HepG2 (cell line): Measurements from ENCODE around the gene RNF123. TPM values are rescaled to one million over a fixed set of nuclear protein-coding genes. Genes with fewer than 3 reads are reported as not detected.

ENCODE experiments used
- CEBPG ChIP-seq: IDR thresholded peaks from 2 replicates; pipeline ENCODE4 v1.6.1; 2016
- FOXP1 ChIP-seq, 2 experiments: fragments of 450-650 bp in 1 of 2; IDR thresholded peaks; 2 replicates each; pipeline ENCODE4 v1.6.1; 2017 to 2018; ENCODE audit warnings: antibody characterized with exemption in 1 of 2
- HDAC1 ChIP-seq: sonication (generic); formaldehyde crosslinking; IDR thresholded peaks from 2 replicates; pipeline ENCODE4 v1.5.1; 2020; ENCODE audit warnings: mild to moderate bottlenecking, missing genetic modification reagents
- HOXD1 ChIP-seq: sonication (generic); formaldehyde crosslinking; IDR thresholded peaks from 2 replicates; pipeline ENCODE4 v1.5.0; 2020; ENCODE audit warnings: missing genetic modification reagents
- KAT2B ChIP-seq: fragments of 150-350 bp; IDR thresholded peaks from 2 replicates; pipeline ENCODE4 v1.6.1; 2014; ENCODE audit warnings: low read depth, low read length, borderline replicate concordance
- KMT2A ChIP-seq: sonication (generic); formaldehyde crosslinking; IDR thresholded peaks from 2 replicates; pipeline ENCODE4 v1.4.0; 2020; ENCODE audit warnings: missing genetic modification reagents
- MED13 ChIP-seq: sonication (generic); formaldehyde crosslinking; IDR thresholded peaks from 2 replicates; pipeline ENCODE4 v1.5.0; 2020; ENCODE audit warnings: missing genetic modification reagents
- MZF1 ChIP-seq: sonication (generic); formaldehyde crosslinking; IDR thresholded peaks from 2 replicates; pipeline ENCODE4 v1.8.1; 2023; ENCODE audit warnings: mild to moderate bottlenecking, missing genetic modification reagents, borderline replicate concordance
- NR2F1 ChIP-seq, 2 experiments: fragments of 450-650 bp in 1 of 2; formaldehyde crosslinking in 1 of 2; IDR thresholded peaks; 2 replicates each; pipeline versions ENCODE4 v1.5.0 to v1.6.1; 2016 to 2020; ENCODE audit warnings: mild to moderate bottlenecking in 1 of 2, missing compliant biosample characterization in 1 of 2, missing genetic modification reagents in 1 of 2, moderate library complexity in 1 of 2
- POGZ ChIP-seq: sonication (generic); formaldehyde crosslinking; IDR thresholded peaks from 2 replicates; pipeline ENCODE4 v1.4.0; 2020; ENCODE audit warnings: mild to moderate bottlenecking, missing genetic modification reagents
- POLR2G ChIP-seq: fragments of 200-400 bp; formaldehyde crosslinking; IDR thresholded peaks from 2 replicates; pipeline ENCODE4 v1.6.1; 2018; ENCODE audit warnings: mild to moderate bottlenecking, low read depth, low read length, moderate library complexity
- RFXANK ChIP-seq: IDR thresholded peaks from 2 replicates; pipeline ENCODE4 v1.6.1; 2016
- SIX1 ChIP-seq: sonication (generic); formaldehyde crosslinking; IDR thresholded peaks from 2 replicates; pipeline ENCODE4 v1.4.0; 2020; ENCODE audit warnings: missing genetic modification reagents, borderline replicate concordance
- SKI ChIP-seq: fragments of 450-650 bp; IDR thresholded peaks from one replicate; pipeline ENCODE4 v1.6.1; 2018; ENCODE audit warnings: mild to moderate bottlenecking; ENCODE audit not compliant: partially characterized antibody
- SP140L ChIP-seq: sonication (generic); formaldehyde crosslinking; IDR thresholded peaks from 2 replicates; pipeline ENCODE4 v1.4.0; 2020; ENCODE audit warnings: missing genetic modification reagents, borderline replicate concordance
- SRY ChIP-seq: sonication (generic); formaldehyde crosslinking; IDR thresholded peaks from 2 replicates; pipeline ENCODE4 v1.8.0; 2022; ENCODE audit warnings: mild to moderate bottlenecking, missing genetic modification reagents
- TBX3 ChIP-seq: fragments of 450-650 bp; IDR thresholded peaks from 2 replicates; pipeline ENCODE4 v1.6.1; 2017; ENCODE audit warnings: antibody characterized with exemption, mild to moderate bottlenecking, inconsistent platforms, borderline replicate concordance
- TCF7 ChIP-seq: sonication (generic); IDR thresholded peaks from 2 replicates; pipeline ENCODE4 v1.6.1; 2016; ENCODE audit warnings: antibody characterized with exemption, low read depth
- TFDP1 ChIP-seq: IDR thresholded peaks from 2 replicates; pipeline ENCODE4 v1.6.1; 2016; ENCODE audit warnings: missing compliant biosample characterization, missing genetic modification reagents, borderline replicate concordance
- ZBTB1 ChIP-seq: sonication (generic); formaldehyde crosslinking; IDR thresholded peaks from 2 replicates; pipeline ENCODE4 v1.4.0; 2020; ENCODE audit warnings: missing genetic modification reagents, borderline replicate concordance
- ZFP36L2 ChIP-seq: sonication (generic); formaldehyde crosslinking; IDR thresholded peaks from 2 replicates; pipeline ENCODE4 v1.4.0; 2020; ENCODE audit warnings: missing genetic modification reagents
- ZNF207 ChIP-seq: fragments of 450-650 bp; IDR thresholded peaks from 2 replicates; pipeline ENCODE4 v1.6.1; 2016; ENCODE audit warnings: antibody characterized with exemption, borderline replicate concordance
- ZNF232 ChIP-seq: sonication (generic); formaldehyde crosslinking; IDR thresholded peaks from 2 replicates; pipeline ENCODE4 v1.4.0; 2020; ENCODE audit warnings: missing genetic modification reagents, borderline replicate concordance
- ZNF253 ChIP-seq: sonication (generic); formaldehyde crosslinking; IDR thresholded peaks from 2 replicates; pipeline ENCODE4 v1.8.0; 2022; ENCODE audit warnings: mild to moderate bottlenecking, missing genetic modification reagents, borderline replicate concordance
- ZNF513 ChIP-seq: sonication (generic); formaldehyde crosslinking; conservative IDR thresholded peaks from 2 replicates; pipeline ENCODE4 v1.5.0; 2020; ENCODE audit warnings: missing genetic modification reagents
- ZNF713 ChIP-seq: sonication (generic); formaldehyde crosslinking; IDR thresholded peaks from 2 replicates; pipeline ENCODE4 v1.4.0; 2020; ENCODE audit warnings: mild to moderate bottlenecking, missing genetic modification reagents
- ZNF83 ChIP-seq: sonication (generic); formaldehyde crosslinking; IDR thresholded peaks from 2 replicates; pipeline ENCODE4 v1.4.0; 2020; ENCODE audit warnings: missing genetic modification reagents, mild to moderate bottlenecking, borderline replicate concordance
- polyA plus RNA-seq, 8 experiments: library from polyadenylated mRNA; depleted of rRNA in 3 of 8; stranded (reverse) in 7 of 8; unstranded in 1 of 8; fragments of >200 nt; fragmentation: Illumina TruSeq in 4 of 8; extraction: Trizol in 4 of 8; gene quantifications; 2 replicates each; pipeline versions ENCODE4 v1.2.1 to v1.2.3, GENCODE V29; 2011 to 2016; ENCODE audit warnings: low read depth in 4 of 8, missing spikeins in 1 of 8, mixed read lengths in 1 of 8; ENCODE audit not compliant: insufficient read depth in 1 of 8
- total RNA-seq, 5 experiments: library from RNA; depleted of rRNA; stranded (reverse); fragments of >200 nt; fragmentation: Illumina TruSeq; extraction: Trizol; gene quantifications; 2 replicates each; pipeline ENCODE4 v1.2.3, GENCODE V29; 2016; ENCODE audit warnings: low read depth in 1 of 5
- TF ChIP-seq, protein P1 (sequence below): sonication (generic); formaldehyde crosslinking; IDR thresholded peaks from 2 replicates; pipeline ENCODE4 v1.5.0; 2020; ENCODE audit warnings: mild to moderate bottlenecking, missing genetic modification reagents, borderline replicate concordance
- TF ChIP-seq, protein P2 (sequence below): sonication (generic); formaldehyde crosslinking; IDR thresholded peaks from 2 replicates; pipeline ENCODE4 v1.4.0; 2020; ENCODE audit warnings: low read depth, mild to moderate bottlenecking, missing genetic modification reagents

RNF123 gene
- total and polyA plus RNA-seq, 2 of the 13 experiments (the other 11 are each of a cell fraction or from before 2014, with no cell fraction given), result 29.9 to 82.2 TPM

DNA sequence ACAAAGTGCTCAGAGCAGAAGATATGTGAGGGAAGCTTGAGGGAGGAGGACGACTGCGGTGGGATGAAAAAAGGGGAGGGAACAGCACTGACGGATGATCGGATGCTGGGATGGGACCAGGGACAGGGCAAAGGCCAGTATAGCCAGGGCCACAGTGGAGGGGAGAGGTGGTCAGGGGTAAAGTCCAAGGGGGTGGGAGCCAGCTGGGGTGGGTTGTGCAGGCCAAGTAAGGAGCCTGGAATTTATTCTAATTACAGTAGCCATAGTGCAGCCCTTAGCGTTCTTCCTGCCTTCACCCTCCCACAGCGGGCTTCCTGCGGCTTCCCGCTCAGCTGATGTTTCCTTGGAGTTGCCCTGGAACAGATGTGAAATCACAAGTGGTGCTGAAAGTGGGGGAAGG, 22.8 kb upstream of the RNF123 start (continued):
- TF ChIP-seq KAT2B, result no peak
- TF ChIP-seq KMT2A (CRISPR knock-in tag), result no peak
- no peak for TF ChIP-seq ZNF253 (CRISPR knock-in tag)
- no peak for TF ChIP-seq ZNF713 (CRISPR knock-in tag)
- no peak for TF ChIP-seq SIX1 (CRISPR knock-in tag)
- TF ChIP-seq SKI, result no peak
- TF ChIP-seq RFXANK, result no peak
- TF ChIP-seq CEBPG (CRISPR knock-in tag), result no peak
- no peak for TF ChIP-seq HOXD1 (CRISPR knock-in tag)
- TF ChIP-seq ZNF83 (CRISPR knock-in tag), result no peak
- no peak for TF ChIP-seq SP140L (CRISPR knock-in tag)
- TF ChIP-seq FOXP1 (IDR thresholded peaks at IDR 0.05), result no peak
- TF ChIP-seq FOXP1 (CRISPR knock-in tag; IDR thresholded peaks at IDR 0.05), result no peak
- TF ChIP-seq TCF7, result no peak; the same call in 1 of the 2 replicates
- TF ChIP-seq NR2F1 (CRISPR knock-in tag; IDR thresholded peaks at IDR 0.05), result peak; percentile 56 to 77; a peak in 3 of 4 replicates
- no peak for TF ChIP-seq ZNF207
- TF ChIP-seq TBX3, result no peak
- no peak for TF ChIP-seq ZBTB1
- peak; percentile 69 for TF ChIP-seq HDAC1 (CRISPR knock-in tag)
- no peak for TF ChIP-seq MED13
- TF ChIP-seq SRY (CRISPR knock-in tag), result no peak
- TF ChIP-seq ZFP36L2, result no peak
- no peak for TF ChIP-seq ZNF513 (CRISPR knock-in tag)
- TF ChIP-seq TFDP1 (CRISPR knock-in tag), result no peak; the same call in 1 of the 2 replicates
- TF ChIP-seq POLR2G, result no peak
- TF ChIP-seq, protein P1, sequence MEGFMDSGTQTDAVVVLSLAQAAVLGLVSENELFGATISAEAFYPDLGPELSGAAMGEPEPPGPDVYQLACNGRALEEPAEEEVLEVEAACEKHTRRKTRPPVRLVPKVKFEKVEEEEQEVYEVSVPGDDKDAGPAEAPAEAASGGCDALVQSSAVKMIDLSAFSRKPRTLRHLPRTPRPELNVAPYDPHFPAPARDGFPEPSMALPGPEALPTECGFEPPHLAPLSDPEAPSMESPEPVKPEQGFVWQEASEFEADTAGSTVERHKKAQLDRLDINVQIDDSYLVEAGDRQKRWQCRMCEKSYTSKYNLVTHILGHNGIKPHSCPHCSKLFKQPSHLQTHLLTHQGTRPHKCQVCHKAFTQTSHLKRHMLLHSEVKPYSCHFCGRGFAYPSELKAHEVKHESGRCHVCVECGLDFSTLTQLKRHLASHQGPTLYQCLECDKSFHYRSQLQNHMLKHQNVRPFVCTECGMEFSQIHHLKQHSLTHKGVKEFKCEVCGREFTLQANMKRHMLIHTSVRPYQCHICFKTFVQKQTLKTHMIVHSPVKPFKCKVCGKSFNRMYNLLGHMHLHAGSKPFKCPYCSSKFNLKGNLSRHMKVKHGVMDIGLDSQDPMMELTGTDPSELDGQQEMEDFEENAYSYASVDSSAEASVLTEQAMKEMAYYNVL (CRISPR knock-in tag), result peak; percentile 66; the same call in 1 of the 2 replicates
- no peak for TF ChIP-seq ZNF232 (CRISPR knock-in tag)
- no peak for TF ChIP-seq MZF1 (CRISPR knock-in tag)
- peak; percentile 48; the same call in 1 of the 2 replicates for TF ChIP-seq POGZ (CRISPR knock-in tag)
- TF ChIP-seq, protein P2, sequence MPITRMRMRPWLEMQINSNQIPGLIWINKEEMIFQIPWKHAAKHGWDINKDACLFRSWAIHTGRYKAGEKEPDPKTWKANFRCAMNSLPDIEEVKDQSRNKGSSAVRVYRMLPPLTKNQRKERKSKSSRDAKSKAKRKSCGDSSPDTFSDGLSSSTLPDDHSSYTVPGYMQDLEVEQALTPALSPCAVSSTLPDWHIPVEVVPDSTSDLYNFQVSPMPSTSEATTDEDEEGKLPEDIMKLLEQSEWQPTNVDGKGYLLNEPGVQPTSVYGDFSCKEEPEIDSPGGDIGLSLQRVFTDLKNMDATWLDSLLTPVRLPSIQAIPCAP (CRISPR knock-in tag), result no peak
